ENCODE measurements around the gene NCOA1.
"Not testable (repeated sequence)": the region's sequence is repeated elsewhere in the genome, so short reads cannot be mapped to it uniquely, and the experiment has no call there.

NCOA1 gene

DNA sequence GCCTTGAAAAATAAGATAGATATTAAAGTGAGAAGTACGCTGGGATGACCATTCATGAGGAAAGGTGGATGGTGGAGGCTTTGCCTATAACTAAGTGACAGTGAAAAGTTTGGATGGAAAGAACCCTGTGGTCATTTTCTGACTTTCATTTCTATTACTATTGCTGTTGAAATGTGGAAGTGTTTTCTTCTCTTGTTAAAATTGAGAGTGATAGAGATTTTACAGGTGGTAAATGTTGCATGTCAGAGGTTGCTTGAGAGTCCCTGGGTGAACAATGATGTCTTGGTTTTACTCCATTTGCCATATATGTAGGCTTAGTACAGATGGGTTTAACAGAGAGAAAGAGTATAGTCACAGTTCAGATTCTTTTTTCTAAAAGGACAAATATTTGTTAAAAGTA is 18.4 kb downstream of the NCOA1 start:
- DNase-seq, result no peak

GRCh38 chr2:24509840-24510239 is 18.8 kb downstream of the NCOA1 start:
- DNase-seq, result no peak

GRCh38 chr2:24510771-24511170 is 19.7 kb downstream of the NCOA1 start:
- no peak for DNase-seq

- no peak for DNase-seq
Observed at GRCh38 chr2:24511198-24511597, 20.1 kb downstream of the NCOA1 start.

DNA sequence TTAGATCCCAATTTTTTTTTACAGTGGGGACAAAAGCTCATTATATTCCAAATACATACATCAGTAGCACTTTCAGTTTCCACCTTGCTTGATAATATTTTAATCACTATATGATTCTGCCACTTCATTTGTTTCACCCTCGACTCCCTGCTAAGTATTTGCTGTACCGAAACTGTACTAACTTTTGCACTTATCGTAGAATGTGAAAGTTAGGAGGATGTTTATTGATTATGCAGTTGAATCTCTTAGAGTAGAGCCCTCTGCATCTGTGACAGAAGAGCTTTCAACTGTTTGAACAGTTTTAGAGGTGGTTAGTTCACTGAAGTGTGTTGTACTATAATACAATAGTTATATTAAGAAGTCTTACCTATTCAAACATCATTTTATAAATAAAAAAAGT is 20.8 kb downstream of the NCOA1 start:
- DNase-seq, result no peak

- no peak for DNase-seq
Observed at GRCh38 chr2:24512404-24512803, 21.4 kb downstream of the NCOA1 start.

DNA sequence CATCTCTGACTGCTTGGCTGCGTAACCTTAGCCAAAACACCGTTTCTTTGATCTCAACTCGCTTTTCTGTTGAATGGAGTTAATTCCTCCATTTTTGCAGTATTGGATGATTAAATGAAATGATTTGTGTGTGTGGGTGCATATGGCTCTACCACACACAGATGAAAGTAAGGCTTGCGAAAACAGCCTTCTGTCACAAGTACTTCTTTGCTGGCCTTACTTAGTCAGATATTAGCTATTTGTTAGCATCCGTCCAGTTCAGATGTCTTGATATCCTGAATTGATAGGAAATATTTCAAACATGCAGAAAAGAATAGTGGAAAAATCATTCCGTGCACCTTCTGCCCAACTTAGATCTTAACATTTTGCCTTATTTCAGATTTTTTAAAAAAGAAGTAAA is 21.8 kb downstream of the NCOA1 start:
- DNase-seq, result no peak

- DNase-seq, result no peak
Observed at GRCh38 chr2:24513281-24514071, 22.4 kb downstream of the NCOA1 start.

DNA sequence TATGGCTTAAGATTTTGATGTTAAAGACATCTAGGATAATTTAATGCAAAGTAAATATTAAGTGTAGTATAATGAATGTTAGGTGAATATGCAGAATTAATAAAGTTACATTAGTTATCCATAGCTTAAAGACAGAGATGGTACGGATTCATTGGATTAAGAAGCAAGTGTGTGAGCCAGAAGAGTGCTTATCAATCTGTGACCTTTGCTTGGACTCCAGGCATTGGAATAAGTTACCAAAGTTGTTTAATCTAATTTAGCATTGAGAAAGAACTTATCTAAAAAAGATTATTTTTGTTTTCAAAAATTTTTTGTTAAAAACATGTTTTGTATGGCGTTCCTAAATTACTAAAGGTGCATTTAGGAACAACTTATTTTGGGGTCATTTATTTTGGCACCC is 23.8 kb downstream of the NCOA1 start:
- no peak for DNase-seq

- DNase-seq, result no peak
Observed at GRCh38 chr2:24515335-24515734, 24.3 kb downstream of the NCOA1 start.

- no peak for DNase-seq
Observed at GRCh38 chr2:24515831-24516230, 24.8 kb downstream of the NCOA1 start.

GRCh38 chr2:24517247-24517646 is 26.2 kb downstream of the NCOA1 start:
- no peak for DNase-seq

- DNase-seq, result no peak
Observed at GRCh38 chr2:24520175-24520574, 29.1 kb downstream of the NCOA1 start.

DNA sequence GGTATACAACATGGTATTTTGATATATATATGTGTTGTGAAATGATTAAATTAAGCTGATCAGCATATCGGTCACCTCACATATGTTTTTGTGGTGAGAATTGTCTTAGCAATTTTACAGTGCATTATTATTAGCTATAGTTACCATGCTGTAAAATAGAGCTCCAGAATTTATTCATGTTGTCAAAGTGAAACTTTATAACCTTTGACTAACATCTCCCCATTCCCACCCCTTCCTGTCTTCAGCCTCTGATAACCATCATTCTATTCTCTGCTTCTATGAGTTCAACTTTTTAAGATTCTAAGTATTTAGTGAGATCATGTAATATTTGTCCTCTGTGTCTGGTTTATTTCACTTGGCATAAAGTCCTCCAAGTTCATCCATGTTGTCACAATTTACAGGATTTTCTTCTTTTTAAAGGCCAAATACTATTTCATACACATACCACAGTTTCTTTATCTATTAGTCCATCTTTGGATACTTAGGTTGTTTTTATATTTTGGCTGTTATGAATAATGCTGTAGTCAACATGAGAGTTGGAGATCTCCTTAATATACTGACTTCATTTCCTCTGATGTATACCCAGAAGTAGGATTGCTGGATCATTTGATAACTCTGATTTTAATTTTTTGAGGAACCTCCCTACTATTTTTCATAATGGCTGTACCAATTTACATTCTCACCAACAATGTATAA is 30.3 kb downstream of the NCOA1 start:
- DNase-seq, result no peak

DNA sequence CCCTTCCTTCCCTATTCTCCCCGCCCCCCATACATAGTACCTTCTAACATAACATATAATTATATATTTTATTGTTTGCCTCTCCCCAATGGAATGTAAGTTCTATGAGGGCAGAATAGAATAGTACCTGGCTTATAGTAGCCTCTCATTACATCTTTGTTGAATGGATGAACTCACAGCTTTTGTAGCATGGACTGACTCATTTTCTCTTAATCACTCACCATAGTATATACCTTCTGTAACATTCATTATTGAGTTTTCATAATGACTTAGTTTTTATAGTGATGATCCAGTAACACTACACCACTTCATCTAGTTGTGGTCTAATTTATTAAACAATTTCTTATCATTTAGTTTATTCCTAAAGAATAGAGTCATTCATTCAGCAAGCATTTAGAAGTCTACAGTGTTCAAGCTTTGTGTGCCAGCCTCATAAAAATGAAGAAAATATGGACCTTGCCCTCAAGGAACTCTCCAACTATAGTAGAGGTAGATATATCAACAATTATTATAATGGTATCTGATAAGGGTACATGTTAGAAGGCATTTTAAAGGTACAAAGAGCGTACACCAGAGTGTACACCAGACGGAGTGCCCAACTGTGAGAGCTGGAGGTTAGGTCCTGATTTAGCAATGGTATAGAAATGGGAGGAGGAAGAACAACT is 31.1 kb downstream of the NCOA1 start:
- no peak for DNase-seq

DNA sequence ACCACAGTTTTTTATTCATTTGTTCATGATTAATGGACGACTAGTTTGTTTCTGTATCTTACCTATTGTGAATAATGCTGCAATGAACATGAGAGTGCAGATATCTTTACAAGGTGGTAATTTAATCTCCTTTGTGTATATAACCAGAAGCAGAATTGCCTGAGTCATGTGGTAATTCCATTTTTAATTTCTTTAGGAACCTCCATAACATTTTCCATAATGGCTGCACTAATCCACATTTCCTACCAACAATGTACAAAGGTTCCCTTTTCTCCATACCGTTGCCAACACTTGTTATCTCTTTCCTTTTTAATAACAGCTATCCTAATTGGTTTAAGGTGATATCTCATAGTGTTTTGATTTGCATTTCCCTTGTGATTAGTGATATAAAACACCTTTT is 36.5 kb downstream of the NCOA1 start:
- no peak for DNase-seq

DNA sequence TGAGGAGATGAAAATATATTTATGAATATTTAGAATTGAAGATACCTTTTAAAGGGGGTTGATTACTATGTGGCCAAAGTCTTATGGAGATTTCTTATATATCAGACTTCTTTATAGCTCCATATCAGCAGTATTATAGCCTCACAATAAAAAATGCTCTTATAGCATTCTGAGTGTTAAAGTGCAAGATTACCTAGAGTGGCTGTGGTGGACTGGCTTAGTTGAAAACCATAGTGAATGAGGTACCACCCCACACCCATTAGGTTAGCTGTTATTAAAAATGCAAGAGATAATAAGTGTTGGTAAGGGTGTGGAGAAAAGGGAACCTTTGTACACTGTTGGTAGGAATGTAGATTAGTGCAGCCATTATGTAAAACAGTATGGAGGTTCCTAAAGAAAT is 39.7 kb downstream of the NCOA1 start:
- DNase-seq, result no peak

DNA sequence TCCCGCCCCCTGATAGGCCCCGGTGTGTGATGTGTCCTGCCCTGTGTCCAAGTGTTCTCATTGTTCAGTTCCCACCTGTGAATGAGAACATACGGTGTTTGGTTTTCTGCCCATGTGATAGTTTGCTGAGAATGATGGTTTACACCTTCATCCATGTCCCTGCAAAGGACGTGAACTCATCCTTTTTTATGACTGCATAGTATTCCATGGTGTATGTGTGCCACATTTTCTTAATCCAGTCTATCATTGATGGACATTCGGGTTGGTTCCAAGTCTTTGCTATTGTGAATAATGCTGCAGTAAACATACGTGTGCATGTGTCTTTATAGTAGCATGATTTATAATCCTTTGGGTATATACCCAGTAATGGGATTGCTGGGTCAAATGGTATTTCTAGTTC is 40.6 kb downstream of the NCOA1 start:
- DNase-seq, result not testable (repeated sequence)

DNA sequence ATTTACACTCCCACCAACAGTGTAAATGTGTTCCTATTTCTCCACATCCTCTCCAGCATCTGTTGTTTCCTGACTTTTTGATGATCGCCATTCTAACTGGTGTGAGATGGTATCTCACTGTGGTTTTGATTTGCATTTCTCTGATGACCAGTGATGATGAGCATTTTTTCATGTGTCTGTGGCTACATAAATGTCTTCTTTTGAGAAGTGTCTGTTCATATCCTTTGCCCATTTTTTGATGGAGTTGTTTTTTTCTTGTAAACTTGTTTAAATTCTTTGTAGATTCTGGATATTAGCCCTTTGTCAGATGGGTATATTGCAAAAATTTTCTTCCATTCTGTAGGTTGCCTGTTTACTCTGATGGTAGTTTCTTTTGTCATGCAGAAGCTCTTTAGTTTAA is 41.0 kb downstream of the NCOA1 start:
- DNase-seq, result not testable (repeated sequence)

DNA sequence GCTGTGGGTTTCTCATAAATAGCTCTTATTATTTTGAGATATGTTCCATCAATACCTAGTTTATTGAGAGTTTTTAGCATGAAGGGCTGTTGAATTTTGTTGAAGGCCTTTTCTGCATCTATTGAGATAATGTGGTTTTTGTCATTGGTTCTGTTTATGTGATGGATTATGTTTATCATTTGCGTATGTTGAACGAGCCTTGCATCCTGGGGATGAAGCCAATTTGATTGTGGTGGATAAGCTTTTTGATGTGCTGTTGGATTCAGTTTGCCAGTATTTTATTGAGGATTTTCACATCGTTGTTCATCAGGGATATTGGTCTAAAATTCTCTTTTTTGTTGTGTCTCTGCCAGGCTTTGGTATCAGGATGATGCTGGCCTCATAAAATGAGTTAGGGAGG is 42.5 kb downstream of the NCOA1 start:
- DNase-seq, result not testable (repeated sequence)

DNA sequence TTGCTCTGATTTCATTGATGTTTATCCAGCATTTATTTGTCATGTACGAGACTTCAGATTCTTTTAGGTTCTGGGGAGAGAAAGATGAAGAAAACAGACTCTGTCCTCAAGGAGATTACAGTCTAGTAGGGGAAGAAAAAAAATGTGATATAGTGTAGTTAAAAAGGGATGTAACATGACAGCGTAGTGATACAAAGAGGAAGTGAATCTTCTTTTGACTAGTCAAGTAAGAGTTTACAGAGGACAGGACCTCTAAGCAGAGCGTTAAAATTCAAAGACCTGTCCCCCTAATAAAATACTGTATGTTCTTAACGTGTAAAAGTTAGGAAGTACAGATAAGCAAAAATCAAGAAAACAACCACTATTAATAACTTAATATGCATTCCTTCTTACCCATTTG is 47.7 kb downstream of the NCOA1 start:
- DNase-seq, result no peak

GRCh38 chr2:24539258-24539657 is 48.2 kb downstream of the NCOA1 start:
- no peak for DNase-seq

- no peak for DNase-seq
Observed at GRCh38 chr2:24540011-24540477, 49.0 kb downstream of the NCOA1 start.

DNA sequence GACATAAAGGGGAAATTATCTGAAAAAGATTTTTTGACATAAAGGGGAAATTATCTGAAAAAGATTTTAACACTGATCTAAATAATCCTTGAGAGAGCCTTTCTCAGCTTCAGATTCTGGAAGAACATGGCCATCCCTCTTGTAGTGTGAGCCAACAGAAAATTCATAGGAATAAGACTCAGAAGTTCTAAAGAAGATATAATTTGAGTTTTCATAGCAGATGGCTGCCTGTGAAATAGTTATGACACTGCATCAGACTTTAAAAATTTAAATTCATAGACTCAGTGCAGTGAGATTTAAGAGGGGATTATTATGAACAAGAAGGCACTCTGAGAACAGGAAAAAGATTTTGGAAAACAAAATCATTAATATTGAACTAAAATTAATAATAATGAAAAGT is 50.6 kb downstream of the NCOA1 start:
- DNase-seq, result no peak
